D721Med (cell line): ENCODE data around the gene ATXN3L.

ENCODE experiments used
- DNase-seq: peaks from one replicate; pipeline ENCODE4 v3.0.0; 2011; ENCODE audit warnings: low spot score; ENCODE audit not compliant: insufficient read length
- FAIRE-seq: peaks from 2 replicates; lab custom pipeline; 2011; peaks lifted over from hg19 to GRCh38; lab: Jason Lieb, UNC
- CTCF ChIP-seq: IDR thresholded peaks from 2 replicates; pipeline ENCODE4 v1.5.1; 2012; ENCODE audit warnings: mild to moderate bottlenecking, control low read depth; ENCODE audit not compliant: insufficient read depth; ENCODE audit errors: missing control alignments

Gene ATXN3L

GRCh38 chrX:13272426-13272825 is 47.4 kb downstream of the ATXN3L start:
- no peak for FAIRE-seq
- TF ChIP-seq CTCF = no peak
- DNase-seq = no peak

- DNase-seq (no peak), FAIRE-seq (no peak)
- no peak for TF ChIP-seq CTCF
Measured at GRCh38 chrX:13271511-13271910, 48.3 kb downstream of the ATXN3L start.

- FAIRE-seq = no peak
Measured at GRCh38 chrX:13270360-13270759, 49.5 kb downstream of the ATXN3L start.

GRCh38 chrX:13268874-13269273 is 51.0 kb downstream of the ATXN3L start:
- DNase-seq (no peak), FAIRE-seq (no peak)
- no peak for TF ChIP-seq CTCF

More at GRCh38 chrX:13270360-13270759, 49.5 kb downstream of the ATXN3L start:
- no peak for DNase-seq
- no peak for TF ChIP-seq CTCF
